ENCODE measurements around the gene GC.
A peak's percentile ranks its signal among the peaks of the same experiment; 100 is the strongest.
"Not testable (repeated sequence)": the region's sequence is repeated elsewhere in the genome, so short reads cannot be mapped to it uniquely, and the experiment has no call there.

Gene GC

DNA sequence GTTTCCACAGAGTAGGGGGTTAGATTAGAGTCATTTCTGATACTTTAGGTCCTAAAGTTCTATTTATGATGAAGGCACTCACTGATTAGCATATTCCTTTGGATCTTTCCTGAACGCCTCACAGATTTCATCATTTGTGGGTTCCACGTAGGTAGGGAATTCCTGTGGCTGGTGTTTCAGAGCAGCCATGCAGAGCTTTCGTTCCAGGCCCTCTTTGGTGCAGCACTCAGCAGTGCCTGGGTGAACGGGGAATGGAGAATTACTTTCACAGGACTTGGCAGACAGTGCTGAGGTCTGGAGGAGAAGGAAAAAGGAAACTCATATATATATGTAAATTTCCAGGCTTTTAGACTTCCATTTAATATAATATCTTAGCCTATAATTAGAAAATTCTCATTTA lies 18.5 kb downstream of the GC start:
- TF ChIP-seq CTCF (IDR thresholded peaks at IDR 0.05), result no peak
- Mint-ChIP-seq H3K27ac (no peak overlapping the region), H3K36me3 (ENCODE audit: low read depth) (no peaks in the 10 kb centered on the region), H3K27me3 (ENCODE audit: low read depth, poor library complexity) (peaks cover 3% of the 10 kb centered on the region), H3K4me1 (no peaks in the 10 kb centered on the region), H3K9me3 (peaks cover 8% of the 10 kb centered on the region), H3K4me3 (no peak overlapping the region)
- no peak for DNase-seq

- Mint-ChIP-seq H3K9me3 (no peaks in the 10 kb centered on the region), H3K36me3 (ENCODE audit: low read depth) (no peaks in the 10 kb centered on the region), H3K4me1 (no peaks in the 10 kb centered on the region), H3K27ac (no peak overlapping the region), H3K27me3 (ENCODE audit: low read depth, poor library complexity) (peaks cover 10% of the 10 kb centered on the region), H3K4me3 (no peak overlapping the region)
- no peak for TF ChIP-seq CTCF (IDR thresholded peaks at IDR 0.05)
- DNase-seq, result no peak
Measured at GRCh38 chr4:71752383-71753042, 31.4 kb downstream of the GC start.

- H3K4me3 Mint-ChIP-seq, result no peak overlapping the region
- no peak for DNase-seq
- TF ChIP-seq CTCF (IDR thresholded peaks at IDR 0.05), result no peak
- H3K4me1 Mint-ChIP-seq, result peaks cover 11% of the 10 kb centered on the region
- H3K27me3 Mint-ChIP-seq (ENCODE audit: low read depth, poor library complexity), result peaks cover 10% of the 10 kb centered on the region
- no peaks in the 10 kb centered on the region for H3K36me3 Mint-ChIP-seq (ENCODE audit: low read depth)
- no peaks in the 10 kb centered on the region for H3K9me3 Mint-ChIP-seq
- no peak overlapping the region for H3K27ac Mint-ChIP-seq
Measured at GRCh38 chr4:71749008-71749594, 34.8 kb downstream of the GC start.

GRCh38 chr4:71746379-71746778 lies 37.5 kb downstream of the GC start:
- Mint-ChIP-seq H3K36me3 (ENCODE audit: low read depth) (no peaks in the 10 kb centered on the region), H3K4me3 (no peak overlapping the region), H3K27ac (no peak overlapping the region), H3K9me3 (no peaks in the 10 kb centered on the region), H3K27me3 (ENCODE audit: low read depth, poor library complexity) (peaks cover 9% of the 10 kb centered on the region), H3K4me1 (peaks cover 11% of the 10 kb centered on the region)
- TF ChIP-seq CTCF (IDR thresholded peaks at IDR 0.05), result no peak
- DNase-seq, result no peak

DNA sequence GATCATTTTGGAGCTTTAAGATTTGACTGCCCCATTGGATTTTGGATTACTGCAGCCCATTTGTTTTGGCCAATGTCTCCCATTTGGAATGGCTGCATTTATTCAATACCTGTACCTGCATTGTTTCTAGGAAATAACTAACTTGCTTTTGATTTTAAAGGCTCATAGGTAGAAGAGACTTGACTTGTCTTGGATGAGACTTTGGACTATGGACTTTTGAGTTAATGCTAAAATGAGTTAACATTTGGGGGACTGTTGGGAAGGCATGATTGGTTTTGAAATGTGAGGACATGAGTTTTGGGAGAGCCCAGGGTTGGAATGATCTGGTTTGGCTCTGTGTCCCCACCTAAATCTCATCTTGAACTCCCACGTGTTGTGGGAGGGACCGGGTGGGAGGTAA lies 45.1 kb downstream of the GC start:
- H3K27me3 Mint-ChIP-seq (ENCODE audit: low read depth, poor library complexity); H3K27ac Mint-ChIP-seq; H3K4me3 Mint-ChIP-seq; H3K4me1 Mint-ChIP-seq; H3K36me3 Mint-ChIP-seq (ENCODE audit: low read depth); DNase-seq: not testable (repeated sequence)
- peaks cover 20% of the 10 kb centered on the region for H3K9me3 Mint-ChIP-seq

- peaks cover 6% of the 10 kb centered on the region for H3K27me3 Mint-ChIP-seq (ENCODE audit: low read depth, poor library complexity)
- no peaks in the 10 kb centered on the region for H3K4me1 Mint-ChIP-seq
- H3K4me3 Mint-ChIP-seq, result no peak overlapping the region
- H3K27ac Mint-ChIP-seq, result no peak overlapping the region
- peak; percentile 45 for TF ChIP-seq CTCF (IDR thresholded peaks at IDR 0.05)
- DNase-seq, result no peak
- no peaks in the 10 kb centered on the region for H3K36me3 Mint-ChIP-seq (ENCODE audit: low read depth)
- peaks cover 19% of the 10 kb centered on the region for H3K9me3 Mint-ChIP-seq
Measured at GRCh38 chr4:71732706-71733105, 51.2 kb downstream of the GC start.
